ENCODE measurements around the gene OTUB2.

The OTUB2 gene

DNA sequence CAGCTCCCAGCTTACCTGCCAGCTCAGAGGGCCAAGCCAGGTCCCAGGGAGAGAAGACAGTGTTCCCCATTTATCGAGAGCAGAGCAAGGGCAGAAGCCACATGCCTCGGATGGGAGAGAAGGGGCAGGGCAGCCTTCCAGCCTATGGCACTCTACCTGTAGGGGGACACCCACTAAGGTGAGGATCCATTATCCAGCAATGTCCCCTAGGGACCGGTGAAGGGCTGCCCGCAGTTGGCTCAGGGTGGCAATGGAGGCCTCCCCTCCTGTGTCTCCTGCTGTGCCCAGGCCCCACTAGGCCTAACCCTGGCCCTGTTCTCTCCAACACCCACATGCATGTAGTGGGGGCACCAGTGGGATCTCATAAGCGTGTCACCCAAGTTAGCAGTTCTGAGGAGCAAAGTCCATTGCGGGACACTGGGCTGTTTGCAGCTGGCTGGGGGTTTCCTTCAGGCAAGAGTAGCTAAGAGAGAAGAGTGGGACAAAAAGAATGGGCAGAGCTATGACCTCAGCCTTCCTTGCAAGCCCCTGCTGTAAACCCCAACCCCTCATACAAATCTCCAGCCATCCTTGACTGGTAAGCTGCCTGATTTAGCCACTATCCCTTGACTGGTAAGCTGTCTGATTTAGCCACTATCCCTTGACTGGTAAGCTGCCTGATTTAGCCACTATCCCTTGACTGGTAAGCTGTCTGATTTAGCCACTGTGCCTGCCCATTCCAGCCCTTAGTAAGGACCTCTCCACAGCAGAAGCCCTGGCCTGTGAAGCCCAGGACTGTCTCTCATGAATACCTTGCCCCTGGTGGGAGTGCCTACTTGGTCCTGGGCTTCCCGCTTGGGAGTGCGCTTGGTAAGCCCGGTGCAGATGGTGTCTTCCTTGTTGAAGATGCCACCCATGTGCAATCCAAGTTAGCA, 44.6 kb upstream of the OTUB2 start:
- H3K27ac ChIP-seq, result no peak overlapping the region

GRCh38 chr14:93982230-93983007, 43.7 kb upstream of the OTUB2 start:
- TF ChIP-seq CTCF (conservative IDR thresholded peaks at IDR 0.05), result no peak
- H3K27ac ChIP-seq, result no peak overlapping the region

More for the DNA sequence above, 44.6 kb upstream of the OTUB2 start:
- no peak for TF ChIP-seq ZFX (IDR thresholded peaks at IDR 0.05)
- TF ChIP-seq CTCF (conservative IDR thresholded peaks at IDR 0.05), result no peak

- no peak for TF ChIP-seq ZFX (IDR thresholded peaks at IDR 0.05)
- no peak for TF ChIP-seq CTCF (conservative IDR thresholded peaks at IDR 0.05)
- H3K27ac ChIP-seq, result no peak overlapping the region
These were observed 42.1 kb upstream of the OTUB2 start for GRCh38 chr14:93984070-93984469.

DNA sequence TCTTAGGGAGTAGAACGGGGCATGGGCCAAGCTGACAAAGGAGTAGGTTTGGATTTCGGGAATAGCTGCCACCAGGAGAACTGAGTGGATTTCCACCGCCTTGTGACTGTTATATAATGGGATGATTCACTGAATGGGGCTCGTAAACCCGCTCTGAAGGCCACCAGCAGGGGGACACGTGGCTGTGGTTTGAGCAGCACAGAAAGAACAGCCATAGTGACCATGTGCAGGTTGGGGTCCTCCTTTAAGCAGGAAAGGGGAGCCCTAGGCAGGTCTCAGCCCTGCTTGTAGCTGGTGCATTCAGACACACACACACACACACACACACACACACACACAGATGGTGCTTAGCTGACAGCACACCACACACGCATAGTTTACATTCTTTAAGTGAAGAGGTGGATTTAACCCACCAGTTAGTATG, 41.1 kb upstream of the OTUB2 start:
- no peak overlapping the region for H3K27ac ChIP-seq
- TF ChIP-seq CTCF (conservative IDR thresholded peaks at IDR 0.05), result no peak
- no peak for TF ChIP-seq ZFX (IDR thresholded peaks at IDR 0.05)

DNA sequence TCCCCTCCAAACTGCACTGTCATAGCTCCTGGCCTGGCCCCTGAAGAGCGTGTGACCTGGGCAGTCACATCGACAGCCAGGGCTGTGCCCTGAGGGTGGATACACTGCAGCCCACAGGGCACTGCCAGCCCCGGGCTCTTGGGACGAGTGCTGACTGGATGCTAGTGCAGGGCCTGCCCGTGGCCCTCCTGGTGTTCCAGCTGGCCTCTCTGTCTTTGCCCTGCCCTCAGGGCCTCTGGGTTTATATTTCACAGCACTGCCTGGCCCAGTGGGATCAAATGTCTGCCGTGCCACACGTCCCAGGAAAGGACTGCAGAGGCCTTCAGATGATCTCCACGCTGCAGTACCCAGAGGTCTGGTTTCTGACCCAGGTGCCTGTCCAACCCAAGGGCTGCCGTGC, 39.2 kb upstream of the OTUB2 start:
- TF ChIP-seq ZFX (IDR thresholded peaks at IDR 0.05), result no peak
- TF ChIP-seq CTCF (conservative IDR thresholded peaks at IDR 0.05), result no peak
- no peak overlapping the region for H3K27ac ChIP-seq

DNA sequence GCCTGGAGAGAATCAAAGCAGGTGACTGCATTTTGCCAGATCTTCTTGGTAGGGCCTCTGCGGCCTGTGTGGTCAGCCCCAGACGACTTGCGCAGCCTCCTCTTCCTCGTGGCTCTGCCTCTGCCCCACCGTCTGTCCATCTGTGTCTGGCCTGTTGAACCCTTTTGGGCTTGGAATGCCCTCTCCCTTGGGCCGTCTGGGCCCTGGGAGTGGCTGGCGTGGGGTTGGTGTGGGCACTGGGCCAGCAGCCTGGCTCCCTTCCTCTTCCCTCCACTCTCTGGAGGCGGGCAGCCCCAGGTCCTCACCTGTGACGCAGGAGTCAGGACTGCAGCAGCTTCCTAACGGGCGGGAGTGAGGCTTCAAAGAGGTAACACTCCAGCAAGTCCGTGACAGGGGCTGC, 38.8 kb upstream of the OTUB2 start:
- no peak overlapping the region for H3K27ac ChIP-seq
- TF ChIP-seq ZFX (IDR thresholded peaks at IDR 0.05), result no peak
- no peak for TF ChIP-seq CTCF (conservative IDR thresholded peaks at IDR 0.05)

Measured in C4-2B (cell line).